PFSK-1 (cell line): ENCODE measurements around the gene INF2.

Source experiments
- FOXP2 ChIP-seq: optimal IDR thresholded peaks from 2 replicates; pipeline ENCODE3; 2011; ENCODE audit warnings: borderline replicate concordance, control low read depth, inconsistent platforms; ENCODE audit not compliant: insufficient read depth; ENCODE audit errors: extremely low read length, extremely low read depth
- POLR2AphosphoS5 ChIP-seq: IDR thresholded peaks from 2 replicates; pipeline ENCODE4 v1.6.1; 2012; ENCODE audit warnings: low read depth, mild to moderate bottlenecking, control low read depth, low read length, moderate library complexity
- REST ChIP-seq, 2 experiments: IDR thresholded peaks; 2 replicates each; pipeline versions ENCODE4 v1.6.1 to v1.8.0; 2011 to 2012; ENCODE audit warnings: low read depth in 2 of 2, low read length in 2 of 2, control low read depth in 1 of 2, inconsistent platforms in 1 of 2, mild to moderate bottlenecking in 1 of 2, moderate library complexity in 1 of 2; ENCODE audit not compliant: insufficient read depth in 1 of 2
- SIN3A ChIP-seq: IDR thresholded peaks from 2 replicates; pipeline ENCODE4 v1.6.1; 2012; ENCODE audit warnings: mild to moderate bottlenecking, low read length, moderate library complexity, borderline replicate concordance; ENCODE audit not compliant: insufficient read depth
- TAF1 ChIP-seq: IDR thresholded peaks from 2 replicates; pipeline ENCODE4 v1.6.1; 2012; ENCODE audit warnings: low read length, control low read depth, borderline replicate concordance; ENCODE audit not compliant: insufficient read depth

Gene INF2

GRCh38 chr14:104747876-104748275 lies 58.5 kb downstream of the INF2 start:
- TF ChIP-seq REST (IDR thresholded peaks at IDR 0.05; ENCODE audit: insufficient read depth in 1 of 2, low read depth in 2 of 2, low read length in 2 of 2) (no peak), FOXP2 (no peak), SIN3A (no peak), POLR2AphosphoS5 (no peak), TAF1 (no peak)

GRCh38 chr14:104749111-104749649 lies 59.8 kb downstream of the INF2 start:
- TF ChIP-seq SIN3A = no peak
- TF ChIP-seq POLR2AphosphoS5 = no peak
- TF ChIP-seq TAF1 = no peak
- TF ChIP-seq FOXP2 = no peak
- TF ChIP-seq REST (IDR thresholded peaks at IDR 0.05; ENCODE audit: insufficient read depth in 1 of 2, low read depth in 2 of 2, low read length in 2 of 2) = no peak

GRCh38 chr14:104750056-104750752 lies 60.8 kb downstream of the INF2 start:
- TF ChIP-seq TAF1 = no peak
- no peak for TF ChIP-seq POLR2AphosphoS5
- no peak for TF ChIP-seq SIN3A
- no peak for TF ChIP-seq REST (IDR thresholded peaks at IDR 0.05; ENCODE audit: insufficient read depth in 1 of 2, low read depth in 2 of 2, low read length in 2 of 2)
- no peak for TF ChIP-seq FOXP2

- no peak for TF ChIP-seq POLR2AphosphoS5
- TF ChIP-seq TAF1 = no peak
- no peak for TF ChIP-seq FOXP2
- TF ChIP-seq SIN3A = no peak
- TF ChIP-seq REST (IDR thresholded peaks at IDR 0.05; ENCODE audit: insufficient read depth in 1 of 2, low read depth in 2 of 2, low read length in 2 of 2) = no peak
Observed at GRCh38 chr14:104751539-104752422, 62.4 kb downstream of the INF2 start.
